H54 (cell line): ENCODE measurements around the gene GOLGA8K.
"Not testable (repeated sequence)": the region's sequence is repeated elsewhere in the genome, so short reads cannot be mapped to it uniquely, and the experiment has no call there.

Experiments used
- DNase-seq: peaks from one replicate; pipeline ENCODE4 v3.0.0; 2011; ENCODE audit warnings: low spot score, mixed read lengths; ENCODE audit not compliant: insufficient read length
- FAIRE-seq: peaks from 3 replicates; lab custom pipeline; 2011; peaks lifted over from hg19 to GRCh38; lab: Jason Lieb, UNC

GOLGA8K gene

DNA sequence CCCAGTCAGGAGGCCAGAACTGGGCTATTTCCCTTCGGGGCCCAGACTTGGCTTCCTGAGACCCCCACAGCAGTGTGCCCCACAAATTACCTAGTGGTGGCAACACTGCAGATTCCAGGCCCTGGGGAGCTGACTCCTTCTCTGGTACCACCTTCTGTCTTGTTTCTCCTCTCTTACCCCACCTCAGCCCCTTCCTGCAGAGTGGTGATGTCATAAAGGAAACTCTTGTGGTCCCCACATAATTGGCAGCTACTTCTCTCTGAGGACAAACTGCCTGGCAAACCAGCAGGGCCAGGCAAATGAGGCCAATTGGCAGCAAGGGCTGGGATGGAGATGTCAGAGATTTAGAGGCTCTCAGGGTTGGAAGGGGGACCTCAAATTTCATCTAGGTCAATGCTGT, 44.6 kb downstream of the GOLGA8K start:
- DNase-seq, FAIRE-seq: not testable (repeated sequence)

DNA sequence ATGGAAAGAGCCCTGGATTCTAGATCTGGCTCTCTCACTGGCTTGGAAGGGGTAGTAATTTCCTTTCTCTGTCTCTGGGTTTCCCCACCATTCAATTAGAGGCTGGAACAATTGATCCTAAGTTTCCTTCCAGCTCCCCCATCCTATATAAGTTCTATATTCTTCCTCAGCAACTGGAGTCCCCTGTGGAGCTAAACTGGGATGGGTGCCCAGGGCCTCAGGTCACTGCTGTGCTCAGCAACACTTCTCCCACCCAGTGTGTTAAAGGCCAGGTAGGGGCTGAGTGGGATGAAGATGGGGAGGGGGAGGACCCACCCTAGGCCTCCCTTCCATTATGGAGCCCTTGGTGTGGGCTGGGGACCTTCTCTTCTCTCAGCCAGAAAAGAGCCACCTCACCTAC, 46.2 kb downstream of the GOLGA8K start:
- not testable (repeated sequence) for DNase-seq, FAIRE-seq

DNA sequence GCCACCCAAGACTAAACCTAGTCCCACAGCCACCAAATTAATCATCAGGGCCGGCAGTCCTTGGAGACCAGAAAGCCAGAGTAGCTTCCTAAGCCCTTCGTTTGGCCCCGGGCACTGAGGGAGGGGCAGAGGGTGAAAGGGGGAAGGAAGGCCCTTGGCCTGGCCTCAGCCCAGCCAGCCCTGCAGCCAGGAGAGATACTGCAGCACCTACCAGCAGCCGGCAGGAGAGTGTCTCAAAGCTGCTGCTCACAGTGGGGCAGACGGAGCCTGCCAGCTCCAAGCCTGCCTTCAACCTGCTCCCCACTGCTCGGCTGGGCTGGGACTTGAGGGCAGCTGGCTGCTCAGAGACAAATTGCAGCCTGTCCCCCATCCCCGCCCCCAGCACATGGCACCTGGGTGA, 50.3 kb downstream of the GOLGA8K start:
- not testable (repeated sequence) for FAIRE-seq, DNase-seq

DNA sequence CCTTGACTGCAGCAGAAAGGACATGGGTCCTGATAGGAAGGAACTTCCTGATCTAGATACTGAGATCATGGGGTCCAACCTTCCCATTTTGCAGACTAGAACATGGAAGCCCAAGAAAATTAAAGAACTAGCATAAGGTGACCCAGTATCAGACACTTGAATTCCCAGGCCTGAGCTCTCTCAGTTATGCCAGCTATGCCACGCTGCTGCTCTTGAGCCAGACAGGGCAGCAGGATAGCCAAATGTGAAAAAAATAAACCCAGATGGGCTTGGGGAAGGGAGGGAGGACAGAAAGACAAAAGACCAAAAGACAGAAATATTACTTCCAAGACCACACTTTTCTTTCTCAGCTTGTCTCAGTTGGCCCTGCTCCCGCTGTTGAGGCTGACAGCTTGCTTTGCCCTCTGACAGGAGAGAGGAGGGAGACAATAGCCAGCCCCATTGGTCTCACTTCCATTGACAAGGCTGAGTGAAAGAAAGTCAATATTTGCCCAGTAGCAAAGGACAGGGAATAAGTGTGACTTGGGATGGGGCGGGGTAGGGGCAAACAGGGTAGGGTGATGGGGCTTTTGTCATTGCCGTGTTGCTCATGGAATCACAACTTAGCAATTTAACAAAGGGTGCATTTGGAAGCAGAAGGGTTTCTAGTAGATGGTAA, 52.4 kb downstream of the GOLGA8K start:
- DNase-seq, FAIRE-seq: not testable (repeated sequence)

DNA sequence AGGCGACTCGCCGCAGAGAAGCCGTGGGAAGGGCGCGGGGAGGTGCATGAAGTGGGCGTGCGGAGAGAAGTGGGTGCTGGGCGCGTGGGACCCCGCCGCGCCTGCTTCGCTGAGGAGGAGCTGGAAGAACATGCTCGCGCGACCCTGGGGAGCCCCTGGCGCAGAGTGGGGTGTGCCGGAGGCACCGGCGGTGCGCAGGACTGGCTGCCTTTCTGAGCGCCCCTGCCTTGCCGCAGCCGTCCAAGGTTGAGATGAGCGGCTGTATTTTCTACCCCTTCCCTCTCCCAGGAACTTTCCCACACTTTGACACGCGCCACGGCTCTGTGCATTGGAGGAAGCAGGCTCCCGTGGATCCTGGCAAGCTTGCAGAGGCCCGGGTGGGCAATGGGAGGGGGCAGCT, 56.1 kb downstream of the GOLGA8K start:
- DNase-seq, FAIRE-seq: not testable (repeated sequence)

DNA sequence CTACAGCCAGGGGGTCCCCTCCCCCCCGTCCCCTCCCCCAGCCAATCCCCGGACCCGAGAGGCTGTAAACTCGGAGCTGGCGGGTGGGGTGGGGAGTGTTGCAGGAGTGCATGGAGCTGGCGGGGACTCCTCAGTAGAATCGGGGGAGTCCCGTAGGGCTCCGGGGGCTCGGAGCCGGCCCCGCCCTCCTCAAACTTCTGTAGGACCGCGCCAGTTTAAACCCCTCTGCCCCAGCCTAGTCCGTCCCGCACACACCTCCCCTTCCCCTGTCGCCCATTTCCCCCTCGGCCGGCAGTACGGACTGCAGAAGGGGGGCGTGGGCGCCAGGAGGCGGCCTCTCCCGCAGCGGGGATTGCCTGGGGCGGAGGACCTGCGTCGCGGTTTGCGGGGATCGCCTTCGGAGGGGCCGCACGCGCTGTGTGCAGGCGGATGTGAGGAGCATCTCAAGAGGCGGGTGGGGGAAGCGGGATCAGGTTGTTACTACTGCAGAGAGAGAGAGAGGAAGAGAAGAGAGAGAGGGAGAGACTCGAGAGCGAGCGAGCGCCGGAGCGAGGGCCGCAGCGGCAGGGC, 57.0 kb downstream of the GOLGA8K start:
- not testable (repeated sequence) for FAIRE-seq, DNase-seq

DNA sequence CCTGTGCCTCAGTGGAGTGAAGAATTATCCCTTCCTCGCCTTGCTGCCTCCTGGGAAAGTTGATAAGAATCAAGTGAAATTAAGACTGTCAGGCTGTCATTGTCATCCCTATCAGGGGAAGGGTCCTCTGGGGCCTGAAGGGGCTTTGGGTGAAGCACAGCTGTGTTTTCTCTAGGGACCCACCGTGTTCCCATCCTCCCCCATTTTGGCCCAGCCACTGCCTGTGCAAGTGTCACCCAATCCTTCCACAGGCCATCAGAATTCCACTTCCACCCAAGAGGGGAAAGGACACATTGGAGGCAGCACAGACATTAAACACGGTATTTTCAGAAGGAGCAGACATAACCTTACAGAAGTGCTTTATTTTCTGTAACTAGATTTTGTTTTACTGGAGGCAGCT, 59.2 kb downstream of the GOLGA8K start:
- not testable (repeated sequence) for DNase-seq, FAIRE-seq
